Fibroblast of lung (primary cell): Measurements from ENCODE around the gene RHEBL1. TPM values are rescaled to one million over a fixed set of nuclear protein-coding genes. Genes with fewer than 3 reads are reported as not detected.

ENCODE experiments used
- DNase-seq, 2 donors: peaks; one replicate each; pipeline versions ENCODE4 v3.0.0 to v3.0.0-alpha.2; 2010; ENCODE audit warnings: low read depth in 2 of 2
- H2AFZ ChIP-seq: 2 replicates; pipeline ENCODE4 v1.5.1; 2012; ENCODE audit warnings: low read length, control low read depth, inconsistent platforms
- H3K27ac ChIP-seq: 2 replicates; pipeline ENCODE4 v1.5.1; 2011; ENCODE audit warnings: low read length, control low read depth; ENCODE audit not compliant: insufficient read depth
- H3K27me3 ChIP-seq: 2 replicates; pipeline ENCODE4 v1.5.1; 2011; ENCODE audit warnings: mild to moderate bottlenecking, low read length; ENCODE audit not compliant: control insufficient read depth, insufficient read depth
- H3K36me3 ChIP-seq: 2 replicates; pipeline ENCODE4 v1.5.1; 2011; ENCODE audit warnings: low read length; ENCODE audit not compliant: control insufficient read depth, insufficient read depth
- H3K4me1 ChIP-seq: 2 replicates; pipeline ENCODE4 v1.5.1; 2011; ENCODE audit warnings: low read length; ENCODE audit not compliant: control insufficient read depth, insufficient read depth; ENCODE audit errors: extremely low read depth
- H3K4me2 ChIP-seq: 2 replicates; pipeline ENCODE4 v1.5.1; 2011; ENCODE audit warnings: low read length, control low read depth; ENCODE audit not compliant: insufficient read depth; ENCODE audit errors: extremely low read depth
- H3K4me3 ChIP-seq, 4 experiments: fragments of 200-600 bp in 1 of 4; sonication (generic) in 1 of 4; replicated peaks in 1 of 4; 2 replicates each; pipeline ENCODE4 v1.5.1; 2011 to 2016; ENCODE audit warnings: low read length in 4 of 4, low read depth in 3 of 4, mild to moderate bottlenecking in 3 of 4, control low read depth in 2 of 4, inconsistent platforms in 1 of 4, mixed read lengths in 1 of 4; ENCODE audit not compliant: insufficient read depth in 1 of 4; ENCODE audit errors: control extremely low read depth in 1 of 4
- H3K79me2 ChIP-seq: 2 replicates; pipeline ENCODE4 v1.5.1; 2012; ENCODE audit warnings: mild to moderate bottlenecking, low read length, inconsistent platforms; ENCODE audit not compliant: control insufficient read depth, insufficient read depth
- H3K9ac ChIP-seq: 2 replicates; pipeline ENCODE4 v1.5.1; 2011; ENCODE audit warnings: mild to moderate bottlenecking, low read length, control low read depth; ENCODE audit not compliant: insufficient read depth
- H3K9me3 ChIP-seq: 2 replicates; pipeline ENCODE4 v1.5.1; 2012; ENCODE audit warnings: low read depth, low read length; ENCODE audit not compliant: control insufficient read depth, insufficient read depth
- H4K20me1 ChIP-seq: 2 replicates; pipeline ENCODE4 v1.5.1; 2011; ENCODE audit warnings: low read length; ENCODE audit not compliant: control insufficient read depth, insufficient read depth; ENCODE audit errors: extremely low read depth
- EZH2 ChIP-seq: IDR thresholded peaks from 2 replicates; pipeline ENCODE4 v1.5.1; 2012; ENCODE audit warnings: low read length, control low read depth, mild to moderate bottlenecking; ENCODE audit errors: missing control alignments
- polyA plus RNA-seq, 2 donors: library from polyadenylated mRNA; depleted of rRNA in 1 of 2; stranded (reverse) in 1 of 2; unstranded in 1 of 2; fragments of >200 nt; gene quantifications; 2 replicates each; pipeline ENCODE4 v1.2.1, GENCODE V29; 2011 to 2012; ENCODE audit warnings: missing spikeins in 1 of 2
- total RNA-seq: library from RNA; depleted of rRNA; stranded (reverse); fragments of >200 nt; gene quantifications from 2 replicates; pipeline ENCODE4 v1.2.1, GENCODE V29; 2014
- TF ChIP-seq, protein P1 (sequence below), 2 donors: IDR thresholded peaks in 1 of 2; conservative IDR thresholded peaks in 1 of 2; 1 replicate in 1 of 2; 2 replicates in 1 of 2; pipeline ENCODE4 v1.5.1; 2011 to 2012; ENCODE audit warnings: low read length in 2 of 2, control low read depth in 1 of 2, inconsistent platforms in 1 of 2, low read depth in 1 of 2, mild to moderate bottlenecking in 1 of 2

Gene RHEBL1
- total and polyA plus RNA-seq, 2 donors (not counting 1 experiment from before 2014, with no cell fraction given), result 0.33 to 0.41 TPM

DNA sequence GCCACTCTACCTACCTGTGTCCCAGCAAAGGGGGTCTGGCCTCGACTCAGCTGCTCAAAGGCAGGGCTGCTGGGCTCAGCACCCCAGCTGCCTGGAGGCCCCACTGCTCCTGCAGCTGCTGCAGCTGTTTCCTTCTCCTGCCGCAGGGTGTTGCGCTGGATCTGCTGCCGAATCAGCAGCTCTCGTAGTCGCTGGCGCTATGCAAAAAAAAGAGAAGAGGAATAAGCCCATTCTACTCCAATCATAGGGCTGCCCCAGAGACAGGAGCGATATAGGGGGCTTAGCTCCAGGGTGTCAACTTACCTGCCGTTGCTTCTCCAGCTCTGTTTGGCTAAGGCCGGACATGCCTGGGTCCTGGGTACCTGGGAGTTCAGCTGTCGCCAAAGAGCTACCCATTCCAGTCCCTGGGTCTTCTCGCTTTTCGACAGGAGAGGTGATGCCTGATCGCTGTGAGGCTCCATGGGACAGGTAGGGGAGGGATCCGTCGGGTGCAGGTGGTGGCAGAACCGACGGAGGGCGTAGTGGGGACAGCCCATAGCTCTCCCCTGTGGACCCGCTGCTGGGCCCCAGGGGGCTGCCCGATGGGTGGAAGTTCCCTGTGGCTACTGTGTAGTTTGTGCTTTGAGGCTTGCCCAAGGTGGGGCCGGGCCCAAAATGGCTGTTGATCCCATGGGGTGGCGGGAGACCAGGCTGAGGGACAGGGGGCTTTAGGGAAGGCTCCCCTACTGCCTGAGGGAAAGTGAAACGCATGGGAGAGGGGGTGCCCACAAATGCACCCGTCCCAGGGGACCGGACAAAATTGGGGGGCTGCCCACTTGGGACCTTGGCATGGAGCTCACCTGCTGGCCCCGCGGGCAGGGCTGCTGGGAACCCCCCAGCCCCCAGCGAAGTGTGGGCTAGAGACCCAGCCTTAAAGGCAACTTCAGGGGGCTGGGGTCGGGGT lies 30.1 kb downstream of the RHEBL1 start:
- Histone ChIP-seq H3K4me3 (no peak overlapping the region), H3K9me3 (no peaks in the 10 kb centered on the region), H3K9ac (no peak overlapping the region), H3K27ac (no peak overlapping the region), H3K36me3 (peaks cover 58% of the 10 kb centered on the region), H3K27me3 (no peaks in the 10 kb centered on the region), H2AFZ (no peak overlapping the region), H3K79me2 (no peaks in the 10 kb centered on the region), H3K4me1 (no peaks in the 10 kb centered on the region), H3K4me2 (no peak overlapping the region), H4K20me1 (no peaks in the 10 kb centered on the region)
- TF ChIP-seq EZH2, result no peak
- TF ChIP-seq, protein P1, sequence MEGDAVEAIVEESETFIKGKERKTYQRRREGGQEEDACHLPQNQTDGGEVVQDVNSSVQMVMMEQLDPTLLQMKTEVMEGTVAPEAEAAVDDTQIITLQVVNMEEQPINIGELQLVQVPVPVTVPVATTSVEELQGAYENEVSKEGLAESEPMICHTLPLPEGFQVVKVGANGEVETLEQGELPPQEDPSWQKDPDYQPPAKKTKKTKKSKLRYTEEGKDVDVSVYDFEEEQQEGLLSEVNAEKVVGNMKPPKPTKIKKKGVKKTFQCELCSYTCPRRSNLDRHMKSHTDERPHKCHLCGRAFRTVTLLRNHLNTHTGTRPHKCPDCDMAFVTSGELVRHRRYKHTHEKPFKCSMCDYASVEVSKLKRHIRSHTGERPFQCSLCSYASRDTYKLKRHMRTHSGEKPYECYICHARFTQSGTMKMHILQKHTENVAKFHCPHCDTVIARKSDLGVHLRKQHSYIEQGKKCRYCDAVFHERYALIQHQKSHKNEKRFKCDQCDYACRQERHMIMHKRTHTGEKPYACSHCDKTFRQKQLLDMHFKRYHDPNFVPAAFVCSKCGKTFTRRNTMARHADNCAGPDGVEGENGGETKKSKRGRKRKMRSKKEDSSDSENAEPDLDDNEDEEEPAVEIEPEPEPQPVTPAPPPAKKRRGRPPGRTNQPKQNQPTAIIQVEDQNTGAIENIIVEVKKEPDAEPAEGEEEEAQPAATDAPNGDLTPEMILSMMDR (conservative IDR thresholded peaks at IDR 0.05 in 1 of 2, IDR thresholded peaks at IDR 0.05 in 1 of 2; ENCODE audit: low read depth in 1 of 2, low read length in 2 of 2), result no peak
- no peak for DNase-seq

DNA sequence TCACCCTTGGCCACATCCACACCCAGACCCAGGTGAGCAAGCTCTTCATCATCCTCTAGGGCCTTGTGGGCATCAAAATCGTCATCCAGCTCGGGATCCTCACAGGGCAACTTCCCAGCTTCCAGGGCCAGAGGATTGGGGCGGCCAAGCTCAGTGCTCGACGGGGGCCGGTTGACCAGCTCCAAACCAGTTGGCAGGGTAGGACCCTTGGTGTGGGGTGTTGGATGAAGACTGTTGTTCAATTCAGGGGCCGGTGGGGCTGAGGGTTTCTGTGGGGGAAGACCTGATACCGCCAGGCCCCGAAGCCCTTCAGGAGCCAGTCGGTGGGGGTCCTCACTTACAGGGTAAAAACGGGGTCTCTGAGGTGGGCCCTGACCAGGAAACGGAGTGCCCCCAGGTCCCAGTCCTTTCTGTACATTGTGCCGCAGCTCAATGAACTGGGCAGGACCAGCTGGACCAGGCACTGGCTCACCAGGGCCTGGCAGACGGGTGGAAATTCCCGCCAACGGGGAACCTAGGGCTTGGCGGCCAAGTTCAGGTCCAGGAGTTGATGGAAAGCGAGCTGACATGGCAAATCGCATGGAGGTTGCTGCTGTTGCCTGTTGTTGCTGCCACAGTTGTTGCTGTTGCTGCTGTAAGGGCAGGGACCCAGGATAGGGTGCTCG lies 31.4 kb downstream of the RHEBL1 start:
- H3K27me3 ChIP-seq, result no peaks in the 10 kb centered on the region
- H4K20me1 ChIP-seq, result no peaks in the 10 kb centered on the region
- H3K79me2 ChIP-seq, result no peaks in the 10 kb centered on the region
- H3K9me3 ChIP-seq, result no peaks in the 10 kb centered on the region
- no peak overlapping the region for H3K4me3 ChIP-seq
- peaks cover 53% of the 10 kb centered on the region for H3K36me3 ChIP-seq
- H3K9ac ChIP-seq, result no peak overlapping the region
- H3K4me2 ChIP-seq, result no peak overlapping the region
- H3K27ac ChIP-seq, result no peak overlapping the region
- H2AFZ ChIP-seq, result no peak overlapping the region
- no peak for TF ChIP-seq EZH2
- TF ChIP-seq, protein P1 (conservative IDR thresholded peaks at IDR 0.05 in 1 of 2, IDR thresholded peaks at IDR 0.05 in 1 of 2; ENCODE audit: low read depth in 1 of 2, low read length in 2 of 2), result no peak
- no peaks in the 10 kb centered on the region for H3K4me1 ChIP-seq
- no peak for DNase-seq

DNA sequence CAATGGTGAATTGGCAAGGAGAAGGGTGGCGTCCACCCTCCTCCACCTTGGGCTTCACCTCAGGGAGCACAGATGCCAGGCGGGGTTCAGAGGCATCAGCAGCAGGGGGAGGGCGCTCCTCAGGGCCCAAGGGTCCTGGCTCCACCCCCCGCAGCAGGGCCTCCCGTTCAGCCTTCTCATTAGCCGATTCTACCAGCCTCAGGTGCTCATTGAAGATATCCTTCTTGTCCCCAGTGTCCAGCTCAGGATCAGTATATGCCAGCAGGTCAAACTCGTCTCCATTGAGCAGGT lies 31.9 kb downstream of the RHEBL1 start:
- Histone ChIP-seq H4K20me1 (no peaks in the 10 kb centered on the region), H2AFZ (no peak overlapping the region), H3K79me2 (no peaks in the 10 kb centered on the region), H3K27ac (no peak overlapping the region), H3K9ac (no peak overlapping the region), H3K4me2 (no peak overlapping the region), H3K9me3 (no peaks in the 10 kb centered on the region), H3K4me3 (no peak overlapping the region), H3K27me3 (no peaks in the 10 kb centered on the region), H3K4me1 (no peaks in the 10 kb centered on the region), H3K36me3 (peaks cover 52% of the 10 kb centered on the region)
- no peak for DNase-seq
- TF ChIP-seq, protein P1 (conservative IDR thresholded peaks at IDR 0.05 in 1 of 2, IDR thresholded peaks at IDR 0.05 in 1 of 2; ENCODE audit: low read depth in 1 of 2, low read length in 2 of 2), result no peak
- TF ChIP-seq EZH2, result no peak
